Activated T-helper 2 cell treated with anti-CD3 and anti-CD28 coated beads, Interferon-gamma antibody, Interleukin-2, Interleukin-4, amounts not matched to agents 10 μg/mL and 5 μg/mL and 100 μg/mL, durations not matched to agents 14 hours and 24 hours and 36 hours (primary cell): ENCODE measurements around the gene POLA1. TPM values are rescaled to one million over a fixed set of nuclear protein-coding genes. Genes with fewer than 3 reads are reported as not detected.
"Not testable (repeated sequence)": the region's sequence is repeated elsewhere in the genome, so short reads cannot be mapped to it uniquely, and the experiment has no call there.

ENCODE experiments used
- DNase-seq: peaks from one replicate; pipeline ENCODE4 v3.0.0; 2021; ENCODE audit warnings: low spot score
- H3K27ac Mint-ChIP-seq: one replicate; pipeline ENCODE4 v1.8.0; 2021; ENCODE audit warnings: mixed read lengths
- H3K27me3 Mint-ChIP-seq: one replicate; pipeline ENCODE4 v1.8.0; 2021; ENCODE audit warnings: low read depth, mixed read lengths
- H3K36me3 Mint-ChIP-seq: one replicate; pipeline ENCODE4 v1.8.0; 2021; ENCODE audit warnings: low read depth, mixed read lengths
- H3K4me1 Mint-ChIP-seq: one replicate; pipeline ENCODE4 v1.8.0; 2021; ENCODE audit warnings: low read depth, mixed read lengths
- H3K4me3 Mint-ChIP-seq: one replicate; pipeline ENCODE4 v1.8.0; 2021; ENCODE audit warnings: low read depth, mild to moderate bottlenecking, moderate library complexity, mixed read lengths
- H3K9me3 Mint-ChIP-seq: one replicate; pipeline ENCODE4 v1.8.0; 2021; ENCODE audit warnings: mixed read lengths
- intact Hi-C: fragments of 100-400 bp; cut with micrococcal nuclease; formaldehyde crosslinking; loops from one replicate; pipeline ENCODE4 v1.15.1; 2023
- total RNA-seq: library from RNA; stranded (reverse); gene quantifications from 2 replicates; pipeline ENCODE4 v1.2.3, GENCODE V29; 2022

The POLA1 gene
- total RNA-seq: 36.3 and 36.7 TPM in 2 replicates

DNA sequence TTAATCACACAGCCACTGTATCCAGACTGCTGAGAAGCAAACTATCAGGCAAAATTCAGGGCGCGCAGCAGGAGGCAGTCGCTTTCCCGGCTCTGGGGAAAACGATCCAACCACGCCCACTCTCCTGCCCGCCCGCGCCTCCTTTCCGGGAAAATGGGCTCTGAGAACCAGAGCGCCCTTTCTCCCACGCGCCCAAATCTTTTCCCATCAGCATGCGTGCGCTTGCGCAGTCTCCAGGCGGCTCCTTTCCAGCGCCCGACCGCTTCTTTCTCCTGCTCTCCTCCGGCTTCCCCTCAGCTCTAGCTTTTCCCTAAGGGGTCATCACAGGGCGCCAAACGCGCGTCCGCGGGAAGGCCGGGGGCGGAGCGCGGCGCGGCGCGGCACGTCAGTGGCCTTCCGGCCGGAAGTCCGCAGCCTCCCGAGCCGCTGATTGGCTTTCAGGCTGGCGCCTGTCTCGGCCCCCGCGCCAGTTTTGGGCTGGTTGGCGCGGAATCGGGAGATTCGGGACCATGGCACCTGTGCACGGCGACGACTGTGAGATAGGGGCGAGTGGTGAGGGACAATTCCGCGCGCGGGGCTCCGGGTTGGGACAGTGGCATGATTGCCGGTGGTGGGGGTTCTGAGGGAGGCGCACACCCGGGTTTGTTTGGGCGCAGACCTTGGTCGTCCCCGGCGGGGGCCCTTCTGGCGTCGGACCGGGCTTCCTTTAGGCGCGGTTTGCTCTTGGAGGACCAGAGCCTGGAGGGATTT lies at the start of gene POLA1:
TSS of gene POLA1 (plus strand) at position 466 of the 750 bp plus-strand sequence. CDS start at position 510, 44 bp downstream.
- peak; percentile 72 for DNase-seq
- Mint-ChIP-seq H3K27me3 (peaks cover 1% of the 10 kb centered on the region), H3K27ac (peak within 1 kb of the TSS; percentile 90), H3K4me3 (peak within 1 kb of the TSS; percentile 89), H3K36me3 (peaks cover 14% of the 10 kb centered on the region), H3K9me3 (no peaks in the 10 kb centered on the region), H3K4me1 (peaks cover 11% of the 10 kb centered on the region)
- intact Hi-C loops: loop anchor here (1.0 to 5.0 kb wide), 4 partner anchors 10 to 226 kb away; partner anchors contain the start of genes PCYT1B and PDK3

- Mint-ChIP-seq H3K27me3 (peaks cover 31% of the 10 kb centered on the region), H3K27ac (no peak overlapping the region), H3K4me3 (no peak overlapping the region), H3K4me1 (peaks cover 10% of the 10 kb centered on the region), H3K36me3 (no peaks in the 10 kb centered on the region), H3K9me3 (no peaks in the 10 kb centered on the region)
- DNase-seq: no peak
- intact Hi-C loops: no loop called here
These were observed 47.7 kb upstream of the POLA1 start for GRCh38 chrX:24646006-24646405.

GRCh38 chrX:24646745-24647182 lies 47.0 kb upstream of the POLA1 start:
- Mint-ChIP-seq H3K4me1 (peaks cover 10% of the 10 kb centered on the region), H3K4me3 (peak overlapping the region; percentile 57), H3K36me3 (no peaks in the 10 kb centered on the region), H3K27ac (no peak overlapping the region), H3K9me3 (no peaks in the 10 kb centered on the region), H3K27me3 (peaks cover 30% of the 10 kb centered on the region)
- intact Hi-C loops: loop anchor here (1.0 kb wide), 1 partner anchor 47 kb away; the partner anchor contains the start of gene POLA1
- no peak for DNase-seq

GRCh38 chrX:24647257-24648058 lies 46.3 kb upstream of the POLA1 start, which contains the start of gene PCYT1B:
Gene PCYT1B, minus strand, starts transcription at chrX:24647347. Its CDS starts 242 bp downstream, at chrX:24647105.
- intact Hi-C loops: loop anchor here (1.0 kb wide), 1 partner anchor 46 kb away; the partner anchor contains the start of gene POLA1
- peaks cover 10% of the 10 kb centered on the region for H3K4me1 Mint-ChIP-seq
- H3K9me3 Mint-ChIP-seq: no peaks in the 10 kb centered on the region
- H3K27me3 Mint-ChIP-seq: peaks cover 30% of the 10 kb centered on the region
- H3K36me3 Mint-ChIP-seq: no peaks in the 10 kb centered on the region
- DNase-seq: peak; percentile 58
- H3K27ac Mint-ChIP-seq: no peak within 1 kb of the TSS
- H3K4me3 Mint-ChIP-seq: peak within 1 kb of the TSS; percentile 57

DNA sequence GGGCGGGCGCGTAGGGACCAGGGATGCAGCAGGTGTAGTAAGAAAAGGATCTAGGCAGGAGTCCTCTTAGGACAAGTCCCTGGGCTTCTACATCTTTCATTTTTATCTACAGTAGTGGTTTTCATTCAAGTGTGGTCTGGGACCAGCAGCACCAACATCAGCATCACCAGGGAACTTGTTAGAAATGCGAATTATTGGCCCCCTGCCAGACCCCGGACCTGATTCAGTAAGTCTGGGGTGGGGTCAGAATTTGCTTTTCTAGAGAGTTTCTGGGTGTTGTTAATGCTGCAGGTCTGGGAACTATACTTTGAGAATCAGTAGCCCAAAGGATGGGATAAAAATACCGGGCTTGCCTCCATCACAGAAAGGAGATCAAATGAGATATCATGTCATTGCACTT lies 45.2 kb upstream of the POLA1 start:
- Mint-ChIP-seq H3K9me3 (no peaks in the 10 kb centered on the region), H3K27me3 (peaks cover 29% of the 10 kb centered on the region), H3K36me3 (no peaks in the 10 kb centered on the region), H3K27ac (no peak overlapping the region), H3K4me3 (no peak overlapping the region), H3K4me1 (peaks cover 10% of the 10 kb centered on the region)
- DNase-seq: no peak
- intact Hi-C loops: no loop called here

- intact Hi-C loops: no loop called here
- Mint-ChIP-seq H3K36me3 (no peaks in the 10 kb centered on the region), H3K4me1 (peaks cover 7% of the 10 kb centered on the region), H3K27me3 (peaks cover 19% of the 10 kb centered on the region), H3K27ac (no peak overlapping the region), H3K9me3 (no peaks in the 10 kb centered on the region), H3K4me3 (no peak overlapping the region)
- no peak for DNase-seq
These were observed 41.9 kb upstream of the POLA1 start for GRCh38 chrX:24651783-24652182.

DNA sequence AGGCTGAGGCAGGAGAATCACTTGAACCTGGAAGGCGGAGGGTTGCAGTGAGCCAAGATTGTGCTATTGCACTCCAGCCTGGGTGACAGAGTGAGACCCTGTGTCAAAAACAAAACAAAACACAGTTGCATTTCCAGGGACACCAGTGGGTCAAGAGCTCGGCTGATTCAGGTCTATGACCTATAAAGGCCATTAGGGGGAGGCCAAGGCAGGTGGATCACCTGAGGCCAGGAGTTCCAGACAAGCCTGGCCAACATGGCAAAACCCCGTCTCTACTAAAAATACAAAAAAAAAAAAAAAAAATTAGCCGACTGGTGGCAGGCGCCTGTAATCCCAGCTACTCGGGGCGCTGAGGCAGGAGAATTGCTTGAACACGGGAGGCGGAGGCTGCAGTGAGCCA lies 38.0 kb upstream of the POLA1 start:
- H3K9me3 Mint-ChIP-seq, H3K27ac Mint-ChIP-seq, H3K27me3 Mint-ChIP-seq, DNase-seq, H3K4me1 Mint-ChIP-seq, H3K4me3 Mint-ChIP-seq, H3K36me3 Mint-ChIP-seq, intact Hi-C loops: not testable (repeated sequence)

DNA sequence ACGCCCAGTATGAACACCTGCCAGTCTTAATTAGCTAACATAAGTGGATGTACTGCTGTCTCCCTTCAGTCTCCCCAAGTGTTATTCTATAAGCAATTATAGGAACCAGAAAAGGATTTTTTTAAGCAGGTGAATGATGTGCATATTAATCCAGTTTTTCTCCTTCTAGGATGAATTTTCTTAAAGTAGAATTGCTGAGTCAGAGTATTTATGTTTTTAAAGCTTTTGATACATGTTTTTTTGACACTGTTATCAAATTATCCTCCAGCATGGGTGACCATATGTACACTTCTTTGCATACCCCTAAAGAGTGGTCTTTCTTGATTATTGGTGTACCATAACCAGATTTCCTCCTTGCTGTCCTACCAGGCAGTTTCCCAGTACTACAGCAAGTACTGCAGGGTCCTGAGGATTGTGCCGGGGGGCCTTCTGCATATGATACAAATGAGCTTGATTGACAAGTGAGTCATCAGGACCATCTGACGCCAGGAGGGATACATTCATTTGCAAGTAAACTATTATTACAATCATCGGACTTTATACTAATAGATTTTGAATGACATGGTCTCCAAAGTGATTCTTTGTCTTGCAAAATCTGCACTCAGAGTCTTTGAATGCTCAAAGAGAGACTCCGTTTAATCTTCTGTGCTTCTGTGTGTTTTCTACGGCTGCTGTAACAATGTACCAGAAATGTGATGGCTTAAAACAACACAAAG lies 35.9 kb upstream of the POLA1 start:
- intact Hi-C loops: no loop called here
- H3K9me3 Mint-ChIP-seq: no peaks in the 10 kb centered on the region
- no peaks in the 10 kb centered on the region for H3K4me1 Mint-ChIP-seq
- no peak overlapping the region for H3K4me3 Mint-ChIP-seq
- no peak for DNase-seq
- H3K36me3 Mint-ChIP-seq: no peaks in the 10 kb centered on the region
- no peak overlapping the region for H3K27ac Mint-ChIP-seq
- peaks cover 6% of the 10 kb centered on the region for H3K27me3 Mint-ChIP-seq

- intact Hi-C loops: no loop called here
- H3K4me3 Mint-ChIP-seq: no peak overlapping the region
- H3K9me3 Mint-ChIP-seq: no peaks in the 10 kb centered on the region
- no peak for DNase-seq
- no peaks in the 10 kb centered on the region for H3K36me3 Mint-ChIP-seq
- no peaks in the 10 kb centered on the region for H3K4me1 Mint-ChIP-seq
- no peak overlapping the region for H3K27ac Mint-ChIP-seq
- peaks cover 6% of the 10 kb centered on the region for H3K27me3 Mint-ChIP-seq
These were observed 35.3 kb upstream of the POLA1 start for GRCh38 chrX:24658421-24658820.

GRCh38 chrX:24659106-24659505 lies 34.6 kb upstream of the POLA1 start:
- Mint-ChIP-seq H3K36me3 (no peaks in the 10 kb centered on the region), H3K4me3 (no peak overlapping the region), H3K9me3 (no peaks in the 10 kb centered on the region), H3K4me1 (no peaks in the 10 kb centered on the region), H3K27ac (no peak overlapping the region), H3K27me3 (peaks cover 6% of the 10 kb centered on the region)
- DNase-seq: no peak
- intact Hi-C loops: no loop called here

- Mint-ChIP-seq H3K36me3 (no peaks in the 10 kb centered on the region), H3K4me3 (no peak overlapping the region), H3K27ac (no peak overlapping the region), H3K9me3 (no peaks in the 10 kb centered on the region), H3K4me1 (no peaks in the 10 kb centered on the region), H3K27me3 (peaks cover 6% of the 10 kb centered on the region)
- intact Hi-C loops: no loop called here
- DNase-seq: no peak
These were observed 34.1 kb upstream of the POLA1 start for GRCh38 chrX:24659646-24660045.

GRCh38 chrX:24661292-24661691 lies 32.4 kb upstream of the POLA1 start:
- no peak for DNase-seq
- H3K4me3 Mint-ChIP-seq: no peak overlapping the region
- intact Hi-C loops: no loop called here
- peaks cover 6% of the 10 kb centered on the region for H3K27me3 Mint-ChIP-seq
- H3K4me1 Mint-ChIP-seq: no peaks in the 10 kb centered on the region
- no peaks in the 10 kb centered on the region for H3K36me3 Mint-ChIP-seq
- H3K27ac Mint-ChIP-seq: no peak overlapping the region
- H3K9me3 Mint-ChIP-seq: no peaks in the 10 kb centered on the region
